MM.1S (cell line): ENCODE results near the gene CLTA.

Experiments
- DNase-seq: peaks from one replicate; pipeline ENCODE4 v3.0.0-alpha.2; 2015
- H2AFZ ChIP-seq: fragments of 300-600 bp; sonication (generic); 2 replicates; pipeline ENCODE4 v1.6.0; 2016; ENCODE audit warnings: antibody characterized with exemption, low read length
- H3F3A ChIP-seq: fragments of 300-600 bp; sonication (generic); 2 replicates; pipeline ENCODE4 v1.6.1; 2016; ENCODE audit warnings: mild to moderate bottlenecking, antibody characterized with exemption, low read length, moderate library complexity, mixed read lengths; ENCODE audit not compliant: insufficient read depth
- H3K27ac ChIP-seq: fragments of 300-600 bp; sonication (generic); 2 replicates; pipeline ENCODE4 v1.5.1; 2016; ENCODE audit warnings: mild to moderate bottlenecking, low read length
- H3K27me3 ChIP-seq: fragments of 300-600 bp; sonication (generic); replicated peaks from 2 replicates; pipeline ENCODE4 v1.6.0; 2016; ENCODE audit warnings: low read length; ENCODE audit not compliant: insufficient read depth
- H3K36me3 ChIP-seq: fragments of 300-600 bp; sonication (generic); replicated peaks from 2 replicates; pipeline ENCODE4 v1.6.1; 2016; ENCODE audit warnings: mild to moderate bottlenecking, low read length, mixed read lengths; ENCODE audit not compliant: insufficient read depth
- H3K4me1 ChIP-seq: fragments of 300-600 bp; sonication (generic); 2 replicates; pipeline ENCODE4 v1.6.1; 2016; ENCODE audit warnings: low read length, mixed read lengths
- H3K4me2 ChIP-seq: fragments of 300-600 bp; sonication (generic); 2 replicates; pipeline ENCODE4 v1.6.0; 2016; ENCODE audit warnings: low read depth, low read length
- H3K4me3 ChIP-seq: fragments of 300-600 bp; sonication (generic); 2 replicates; pipeline ENCODE4 v1.5.1; 2016; ENCODE audit warnings: low read length, mixed read lengths
- H3K79me2 ChIP-seq: fragments of 300-600 bp; sonication (generic); 2 replicates; pipeline ENCODE4 v1.6.1; 2016; ENCODE audit warnings: mixed run types, low read length, mixed read lengths
- H3K9ac ChIP-seq: fragments of 300-600 bp; sonication (generic); 2 replicates; pipeline ENCODE4 v1.6.1; 2016; ENCODE audit warnings: low read length, mixed read lengths
- H3K9me2 ChIP-seq: fragments of 300-600 bp; sonication (generic); replicated peaks from 2 replicates; pipeline ENCODE4 v1.6.1; 2016; ENCODE audit warnings: mild to moderate bottlenecking, low read length, mixed read lengths; ENCODE audit not compliant: insufficient read depth
- H3K9me3 ChIP-seq: fragments of 300-600 bp; sonication (generic); replicated peaks from 2 replicates; pipeline ENCODE4 v1.6.1; 2016; ENCODE audit warnings: mild to moderate bottlenecking, low read length, mixed read lengths; ENCODE audit not compliant: insufficient read depth
- H4K20me1 ChIP-seq: fragments of 300-600 bp; sonication (generic); 2 replicates; pipeline ENCODE4 v1.6.1; 2016; ENCODE audit warnings: mild to moderate bottlenecking, low read length, moderate library complexity, mixed read lengths; ENCODE audit not compliant: insufficient read depth
- EZH2 ChIP-seq: fragments of 300-600 bp; sonication (generic); optimal IDR thresholded peaks from 2 replicates; pipeline ENCODE3; 2017; ENCODE audit warnings: low read depth, mild to moderate bottlenecking, antibody characterized with exemption, low read length, mixed read lengths
- EZH2phosphoT487 ChIP-seq: fragments of 300-600 bp; sonication (generic); IDR thresholded peaks from 2 replicates; pipeline ENCODE4 v1.6.1; 2018; ENCODE audit warnings: antibody characterized with exemption, low read length
- TF ChIP-seq, protein P1 (sequence below): fragments of 300-600 bp; sonication (generic); IDR thresholded peaks from 2 replicates; pipeline ENCODE4 v1.5.1; 2016; ENCODE audit warnings: antibody characterized with exemption, low read length, mixed read lengths

The CLTA gene

DNA sequence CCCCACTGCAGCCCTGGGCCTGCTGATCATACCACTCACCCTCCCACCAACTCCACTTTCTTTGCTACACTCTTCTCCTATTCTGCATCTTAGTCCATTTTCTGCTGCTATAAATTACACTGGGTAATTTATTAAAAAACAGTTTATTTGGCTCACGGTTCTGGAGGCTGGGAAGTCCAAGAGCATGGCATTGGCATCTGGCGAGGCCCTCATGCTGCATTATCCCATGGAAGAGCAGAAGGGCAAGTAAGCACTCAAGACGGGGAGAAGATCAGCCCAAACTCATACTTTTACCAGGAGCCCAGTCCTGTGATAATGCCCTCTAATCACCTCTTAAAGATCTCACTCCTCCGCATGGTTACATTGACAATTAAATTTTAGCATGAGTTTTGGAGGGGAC lies 44.8 kb upstream of the CLTA start:
- Histone ChIP-seq H3K4me2 (no peak overlapping the region), H4K20me1 (no peaks in the 10 kb centered on the region), H3K9me3 (no peaks in the 10 kb centered on the region), H3K79me2 (peaks cover 18% of the 10 kb centered on the region; the same call in 1 of the 2 replicates), H3K27me3 (no peaks in the 10 kb centered on the region), H3K4me3 (no peak overlapping the region), H3K4me1 (peaks cover 74% of the 10 kb centered on the region), H3K9ac (no peak overlapping the region), H3K9me2 (no peaks in the 10 kb centered on the region), H3K36me3 (no peaks in the 10 kb centered on the region), H2AFZ (no peak overlapping the region), H3F3A (peaks cover 28% of the 10 kb centered on the region), H3K27ac (no peak overlapping the region)
- no peak for DNase-seq
- TF ChIP-seq, protein P1, sequence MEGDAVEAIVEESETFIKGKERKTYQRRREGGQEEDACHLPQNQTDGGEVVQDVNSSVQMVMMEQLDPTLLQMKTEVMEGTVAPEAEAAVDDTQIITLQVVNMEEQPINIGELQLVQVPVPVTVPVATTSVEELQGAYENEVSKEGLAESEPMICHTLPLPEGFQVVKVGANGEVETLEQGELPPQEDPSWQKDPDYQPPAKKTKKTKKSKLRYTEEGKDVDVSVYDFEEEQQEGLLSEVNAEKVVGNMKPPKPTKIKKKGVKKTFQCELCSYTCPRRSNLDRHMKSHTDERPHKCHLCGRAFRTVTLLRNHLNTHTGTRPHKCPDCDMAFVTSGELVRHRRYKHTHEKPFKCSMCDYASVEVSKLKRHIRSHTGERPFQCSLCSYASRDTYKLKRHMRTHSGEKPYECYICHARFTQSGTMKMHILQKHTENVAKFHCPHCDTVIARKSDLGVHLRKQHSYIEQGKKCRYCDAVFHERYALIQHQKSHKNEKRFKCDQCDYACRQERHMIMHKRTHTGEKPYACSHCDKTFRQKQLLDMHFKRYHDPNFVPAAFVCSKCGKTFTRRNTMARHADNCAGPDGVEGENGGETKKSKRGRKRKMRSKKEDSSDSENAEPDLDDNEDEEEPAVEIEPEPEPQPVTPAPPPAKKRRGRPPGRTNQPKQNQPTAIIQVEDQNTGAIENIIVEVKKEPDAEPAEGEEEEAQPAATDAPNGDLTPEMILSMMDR, result no peak
- TF ChIP-seq EZH2 (no peak), EZH2phosphoT487 (no peak)

DNA sequence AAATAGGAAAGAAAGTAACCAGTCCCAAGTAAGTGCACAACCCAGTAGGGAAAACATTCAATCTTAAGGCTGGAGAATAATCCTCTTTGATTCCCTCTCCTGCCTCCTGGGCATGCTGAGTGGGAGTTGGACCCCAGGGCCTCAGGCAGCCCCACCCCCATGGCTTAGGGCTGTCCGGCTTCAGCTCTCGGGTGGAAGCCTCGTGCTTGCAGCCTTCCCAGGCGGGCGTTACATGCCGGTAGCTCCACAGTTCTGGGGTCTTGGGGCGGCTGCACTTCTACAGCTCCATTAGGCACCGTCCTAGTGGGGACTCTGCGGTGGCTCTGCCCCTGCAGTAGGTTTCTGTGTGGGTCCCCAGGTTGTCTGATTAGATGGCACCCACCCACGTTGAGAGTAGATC lies 44.1 kb upstream of the CLTA start:
- Histone ChIP-seq H3K27me3 (no peaks in the 10 kb centered on the region), H4K20me1 (no peaks in the 10 kb centered on the region), H3K9ac (no peak overlapping the region), H3K4me1 (peaks cover 75% of the 10 kb centered on the region), H3K4me2 (no peak overlapping the region), H2AFZ (no peak overlapping the region), H3K27ac (no peak overlapping the region), H3K4me3 (no peak overlapping the region), H3K9me3 (no peaks in the 10 kb centered on the region), H3K9me2 (no peaks in the 10 kb centered on the region), H3K36me3 (no peaks in the 10 kb centered on the region), H3F3A (peaks cover 33% of the 10 kb centered on the region), H3K79me2 (peaks cover 17% of the 10 kb centered on the region; the same call in 1 of the 2 replicates)
- TF ChIP-seq, protein P1, result no peak
- TF ChIP-seq EZH2, result no peak
- no peak for DNase-seq

DNA sequence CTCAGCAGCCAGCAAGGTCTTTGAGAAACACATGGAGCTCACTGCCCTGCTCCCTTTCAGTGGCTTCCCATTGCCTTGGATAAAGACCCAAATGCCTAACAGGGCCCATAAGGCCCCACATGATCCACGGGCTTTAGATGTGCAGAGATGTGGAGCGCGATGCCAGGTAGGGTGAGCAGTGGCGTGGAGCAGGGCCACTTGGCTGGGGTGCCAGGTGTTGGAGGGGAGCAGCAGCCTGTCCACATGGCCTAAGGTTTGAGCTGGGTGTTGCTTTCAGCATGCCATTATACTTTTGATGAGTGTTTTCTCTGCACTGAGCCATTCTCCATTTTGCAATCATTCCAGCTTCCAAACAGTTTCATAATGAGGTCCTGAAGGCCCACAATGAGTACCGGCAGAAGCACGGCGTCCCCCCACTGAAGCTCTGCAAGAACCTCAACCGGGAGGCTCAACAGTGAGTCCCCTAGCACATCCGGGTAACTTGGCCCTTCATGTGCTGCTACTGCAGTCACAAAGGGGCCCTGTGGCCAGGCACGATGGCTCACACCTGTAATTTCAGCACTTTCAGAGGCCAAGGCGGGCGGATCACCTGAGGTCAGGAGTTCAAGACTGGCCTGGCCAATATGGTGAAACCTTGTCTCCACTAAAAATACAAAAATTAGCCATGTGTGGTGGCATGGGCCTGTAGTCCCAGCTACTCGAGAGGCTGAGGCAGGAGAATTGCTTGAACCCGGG lies 43.1 kb upstream of the CLTA start:
- H4K20me1 ChIP-seq, result no peaks in the 10 kb centered on the region
- H3K4me3 ChIP-seq, result no peak overlapping the region
- TF ChIP-seq EZH2 (no peak), EZH2phosphoT487 (no peak)
- TF ChIP-seq, protein P1, result no peak
- peaks cover 39% of the 10 kb centered on the region for H3F3A ChIP-seq
- peaks cover 75% of the 10 kb centered on the region for H3K4me1 ChIP-seq
- no peaks in the 10 kb centered on the region for H3K27me3 ChIP-seq
- H2AFZ ChIP-seq, result no peak overlapping the region
- no peak for DNase-seq
- no peaks in the 10 kb centered on the region for H3K36me3 ChIP-seq
- peaks cover 10% of the 10 kb centered on the region; the same call in 1 of the 2 replicates for H3K79me2 ChIP-seq
- H3K9me3 ChIP-seq, result no peaks in the 10 kb centered on the region
- no peak overlapping the region for H3K9ac ChIP-seq
- peak overlapping the region; percentile 93; the same call in 1 of the 2 replicates for H3K27ac ChIP-seq
- no peaks in the 10 kb centered on the region for H3K9me2 ChIP-seq
- no peak overlapping the region; the same call in 1 of the 2 replicates for H3K4me2 ChIP-seq
